ENCODE data around the gene ZDHHC19.
A peak's percentile ranks its signal among the peaks of the same experiment; 100 is the strongest.

The ZDHHC19 gene

DNA sequence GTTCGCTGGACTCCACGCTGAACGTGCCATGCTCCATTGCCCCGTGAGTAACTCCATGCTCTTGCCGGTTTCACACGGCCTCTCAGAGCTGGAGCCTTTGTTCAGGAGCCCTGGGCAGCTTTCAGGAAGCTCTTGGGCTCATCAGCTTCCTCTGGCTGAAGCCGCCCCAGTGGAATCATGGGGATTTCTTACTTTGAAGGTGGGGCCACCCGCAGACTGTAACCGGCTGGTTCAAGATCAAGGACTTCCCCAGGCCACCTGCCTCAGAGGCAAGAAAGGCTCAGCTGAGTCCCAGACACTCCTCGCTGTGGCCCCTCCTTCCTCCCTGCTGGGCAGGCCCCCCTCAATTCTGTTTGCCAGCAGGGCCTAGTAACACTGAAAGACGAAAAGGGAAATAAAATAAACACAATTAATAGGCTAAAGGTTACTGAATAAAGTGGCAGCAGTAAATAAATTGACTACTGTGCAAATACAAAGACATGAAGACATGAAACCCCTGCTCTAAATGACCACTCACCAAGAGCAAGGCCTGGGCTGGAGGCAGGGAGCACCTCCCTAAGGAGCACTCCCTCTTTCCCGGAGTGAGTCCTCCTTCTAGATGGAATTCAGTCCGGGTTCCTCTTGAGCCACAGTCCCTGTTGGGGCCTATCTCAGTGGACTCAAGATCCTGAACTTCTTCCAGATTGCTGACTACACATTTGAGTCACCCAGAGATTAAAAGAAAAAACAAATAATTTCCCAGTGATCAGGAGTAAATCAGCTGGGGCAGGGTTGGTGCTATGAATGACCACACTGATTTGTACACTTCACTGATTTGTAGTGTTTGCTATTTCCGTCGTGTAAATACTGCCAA, 51.0 kb downstream of the ZDHHC19 start:
- Histone ChIP-seq H3K79me2 (ENCODE audit: low read length) (no peaks in the 10 kb centered on the region), H3K4me2 (ENCODE audit: low read depth, low read length) (no peak overlapping the region), H2AFZ (ENCODE audit: low read length) (peak overlapping the region; percentile 52), H3K9ac (ENCODE audit: low read length) (no peak overlapping the region), H4K20me1 (ENCODE audit: insufficient read depth, low read length) (no peaks in the 10 kb centered on the region), H3K4me3 (ENCODE audit: low read length) (no peak overlapping the region), H3K36me3 (replicated peaks; ENCODE audit: insufficient read depth, low read length) (no peaks in the 10 kb centered on the region), H3K27ac (ENCODE audit: low read length) (no peak overlapping the region), H3K27me3 (replicated peaks; ENCODE audit: insufficient read depth, low read length) (no peaks in the 10 kb centered on the region), H3K4me1 (ENCODE audit: low read length) (no peaks in the 10 kb centered on the region), H3F3A (ENCODE audit: insufficient read depth, low read length) (no peaks in the 10 kb centered on the region), H3K9me2 (replicated peaks; ENCODE audit: insufficient read depth, low read length) (no peaks in the 10 kb centered on the region), H3K9me3 (replicated peaks; ENCODE audit: insufficient read depth, low read length) (no peaks in the 10 kb centered on the region)
- peak; percentile 71 for DNase-seq
- TF ChIP-seq EZH2 (optimal IDR thresholded peaks at IDR 0.05; ENCODE audit: low read depth, low read length) (no peak), EZH2phosphoT487 (IDR thresholded peaks at IDR 0.05; ENCODE audit: low read length) (no peak)
- TF ChIP-seq, protein P1, sequence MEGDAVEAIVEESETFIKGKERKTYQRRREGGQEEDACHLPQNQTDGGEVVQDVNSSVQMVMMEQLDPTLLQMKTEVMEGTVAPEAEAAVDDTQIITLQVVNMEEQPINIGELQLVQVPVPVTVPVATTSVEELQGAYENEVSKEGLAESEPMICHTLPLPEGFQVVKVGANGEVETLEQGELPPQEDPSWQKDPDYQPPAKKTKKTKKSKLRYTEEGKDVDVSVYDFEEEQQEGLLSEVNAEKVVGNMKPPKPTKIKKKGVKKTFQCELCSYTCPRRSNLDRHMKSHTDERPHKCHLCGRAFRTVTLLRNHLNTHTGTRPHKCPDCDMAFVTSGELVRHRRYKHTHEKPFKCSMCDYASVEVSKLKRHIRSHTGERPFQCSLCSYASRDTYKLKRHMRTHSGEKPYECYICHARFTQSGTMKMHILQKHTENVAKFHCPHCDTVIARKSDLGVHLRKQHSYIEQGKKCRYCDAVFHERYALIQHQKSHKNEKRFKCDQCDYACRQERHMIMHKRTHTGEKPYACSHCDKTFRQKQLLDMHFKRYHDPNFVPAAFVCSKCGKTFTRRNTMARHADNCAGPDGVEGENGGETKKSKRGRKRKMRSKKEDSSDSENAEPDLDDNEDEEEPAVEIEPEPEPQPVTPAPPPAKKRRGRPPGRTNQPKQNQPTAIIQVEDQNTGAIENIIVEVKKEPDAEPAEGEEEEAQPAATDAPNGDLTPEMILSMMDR (IDR thresholded peaks at IDR 0.05; ENCODE audit: low read length), result no peak

DNA sequence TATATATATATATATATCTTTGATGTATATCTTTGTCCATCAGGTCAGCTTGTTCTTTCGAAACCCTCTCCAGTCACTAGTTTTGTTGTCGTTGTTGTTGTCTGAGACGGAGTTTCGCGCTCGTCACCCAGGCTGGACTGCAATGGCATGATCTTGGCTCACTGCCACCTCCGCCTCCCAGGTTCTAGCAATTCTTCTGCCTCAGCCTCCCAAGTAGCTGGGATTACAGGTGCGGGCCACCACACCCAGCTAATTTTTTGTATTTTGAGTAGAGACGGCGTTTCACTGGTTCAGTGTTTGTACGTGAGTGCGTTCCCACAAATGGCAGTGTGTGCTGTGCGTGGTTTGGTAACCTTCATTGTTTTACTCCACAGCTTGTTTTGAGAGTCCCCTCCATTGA, 51.7 kb downstream of the ZDHHC19 start:
- Histone ChIP-seq H3K9me2 (replicated peaks; ENCODE audit: insufficient read depth, low read length) (no peaks in the 10 kb centered on the region), H3K27me3 (replicated peaks; ENCODE audit: insufficient read depth, low read length) (no peaks in the 10 kb centered on the region), H3K36me3 (replicated peaks; ENCODE audit: insufficient read depth, low read length) (no peaks in the 10 kb centered on the region), H3K9ac (ENCODE audit: low read length) (no peak overlapping the region), H3K79me2 (ENCODE audit: low read length) (no peaks in the 10 kb centered on the region), H3K4me1 (ENCODE audit: low read length) (no peaks in the 10 kb centered on the region), H3K4me2 (ENCODE audit: low read depth, low read length) (no peak overlapping the region), H3K4me3 (ENCODE audit: low read length) (no peak overlapping the region), H4K20me1 (ENCODE audit: insufficient read depth, low read length) (no peaks in the 10 kb centered on the region), H3F3A (ENCODE audit: insufficient read depth, low read length) (no peaks in the 10 kb centered on the region), H3K9me3 (replicated peaks; ENCODE audit: insufficient read depth, low read length) (no peaks in the 10 kb centered on the region), H2AFZ (ENCODE audit: low read length) (peak overlapping the region; percentile 52), H3K27ac (ENCODE audit: low read length) (no peak overlapping the region)
- no peak for DNase-seq
- no peak for TF ChIP-seq EZH2phosphoT487 (IDR thresholded peaks at IDR 0.05; ENCODE audit: low read length)
- TF ChIP-seq, protein P1 (IDR thresholded peaks at IDR 0.05; ENCODE audit: low read length), result no peak
- no peak for TF ChIP-seq EZH2 (optimal IDR thresholded peaks at IDR 0.05; ENCODE audit: low read depth, low read length)

DNA sequence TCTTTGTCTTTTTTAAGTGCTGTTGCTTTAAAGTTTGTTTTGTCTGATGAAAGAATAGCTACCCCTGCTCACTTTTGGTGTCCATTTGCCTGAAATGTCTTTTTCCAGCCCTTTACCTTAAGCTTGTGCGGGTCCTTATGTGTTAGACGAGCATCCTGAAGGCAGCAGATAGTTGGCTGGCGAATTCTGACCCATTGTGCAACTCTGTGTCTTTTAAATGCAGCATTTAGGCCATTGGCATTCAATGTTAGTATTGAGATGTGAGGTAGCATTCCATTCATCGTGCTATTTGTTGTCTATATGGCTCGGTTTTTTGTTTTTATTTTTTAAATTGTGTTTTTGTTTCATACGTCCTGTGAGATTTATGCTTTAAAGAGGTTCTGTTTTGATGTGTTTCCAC, 55.0 kb downstream of the ZDHHC19 start:
- H3K4me3 ChIP-seq (ENCODE audit: low read length), result no peak overlapping the region
- no peak overlapping the region for H3K4me2 ChIP-seq (ENCODE audit: low read depth, low read length)
- no peaks in the 10 kb centered on the region for H3F3A ChIP-seq (ENCODE audit: insufficient read depth, low read length)
- H3K9me2 ChIP-seq (replicated peaks; ENCODE audit: insufficient read depth, low read length), result no peaks in the 10 kb centered on the region
- H3K36me3 ChIP-seq (replicated peaks; ENCODE audit: insufficient read depth, low read length), result no peaks in the 10 kb centered on the region
- no peaks in the 10 kb centered on the region for H3K9me3 ChIP-seq (replicated peaks; ENCODE audit: insufficient read depth, low read length)
- no peaks in the 10 kb centered on the region for H4K20me1 ChIP-seq (ENCODE audit: insufficient read depth, low read length)
- H2AFZ ChIP-seq (ENCODE audit: low read length), result no peak overlapping the region
- no peaks in the 10 kb centered on the region for H3K79me2 ChIP-seq (ENCODE audit: low read length)
- no peak overlapping the region for H3K27ac ChIP-seq (ENCODE audit: low read length)
- H3K4me1 ChIP-seq (ENCODE audit: low read length), result no peaks in the 10 kb centered on the region
- DNase-seq, result no peak
- TF ChIP-seq EZH2 (optimal IDR thresholded peaks at IDR 0.05; ENCODE audit: low read depth, low read length) (no peak), EZH2phosphoT487 (IDR thresholded peaks at IDR 0.05; ENCODE audit: low read length) (no peak)
- TF ChIP-seq, protein P1 (IDR thresholded peaks at IDR 0.05; ENCODE audit: low read length), result no peak
- H3K9ac ChIP-seq (ENCODE audit: low read length), result no peak overlapping the region
- no peaks in the 10 kb centered on the region for H3K27me3 ChIP-seq (replicated peaks; ENCODE audit: insufficient read depth, low read length)
